GM21423 (cell line): ENCODE measurements around the gene FAM237A.

Experiments used
- ATAC-seq: cut with Tn5 transposase; IDR thresholded peaks from one replicate; pipeline ENCODE4 v1.9.1; 2021; ENCODE audit warnings: mild to moderate bottlenecking, moderate library complexity; ENCODE audit not compliant: unreplicated experiment

FAM237A gene

DNA sequence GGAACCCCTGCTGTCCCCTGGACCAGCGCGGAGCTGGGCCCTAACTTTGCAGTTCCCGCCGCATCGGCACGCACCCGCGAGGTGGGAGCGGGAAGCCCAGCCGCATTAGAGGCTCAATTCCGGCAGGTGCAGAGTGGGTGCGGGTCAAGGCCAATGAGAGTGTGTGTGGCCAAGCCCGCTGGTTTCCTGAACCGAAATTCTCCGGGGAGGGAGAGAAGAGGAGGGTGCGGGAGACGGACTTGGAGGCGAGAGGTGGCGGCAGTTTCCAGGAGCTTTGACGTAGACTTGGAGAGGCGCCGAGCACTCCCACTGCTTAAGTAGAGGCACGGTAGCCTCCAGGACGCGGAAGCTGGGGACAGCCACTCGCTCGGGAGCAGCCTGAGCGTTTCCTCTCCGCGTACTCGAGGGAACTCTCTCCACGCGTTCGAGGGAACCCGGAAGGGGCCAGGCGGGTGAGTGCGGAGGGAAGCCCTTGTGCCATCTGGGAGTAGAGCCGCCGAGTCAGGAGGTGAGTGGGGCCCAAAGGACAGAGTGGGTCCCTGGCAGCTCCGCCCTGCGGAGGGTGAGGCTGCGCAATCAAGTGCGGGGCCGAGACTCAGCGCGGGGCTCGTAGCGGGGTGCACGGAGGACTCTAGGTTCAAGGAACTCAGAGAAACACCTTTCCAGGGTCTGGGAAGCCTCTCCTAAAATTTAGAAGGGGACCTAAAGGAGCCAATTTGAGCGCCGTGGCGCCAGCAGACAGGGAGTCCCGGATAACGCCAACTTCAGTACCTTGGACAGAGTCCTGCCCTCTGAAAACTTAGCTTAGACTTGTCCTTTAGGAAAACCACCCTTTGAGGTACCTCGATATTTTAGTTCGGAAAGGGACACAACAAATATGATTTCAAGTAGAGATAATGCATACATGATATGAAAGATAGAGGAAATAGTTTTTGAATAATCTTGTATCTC, at the start of gene FAM237A:
FAM237A (plus strand) TSS at position 413 of the 951 bp plus-strand sequence. CDS start 1,750 bp downstream, outside the sequence.
- no peak for ATAC-seq

GRCh38 chr2:206597717-206598218, 44.5 kb upstream of the FAM237A start:
- no peak for ATAC-seq

- ATAC-seq, result no peak
Observed at GRCh38 chr2:206603243-206603642, 39.0 kb upstream of the FAM237A start.

GRCh38 chr2:206610451-206610850, 31.8 kb upstream of the FAM237A start:
- ATAC-seq, result no peak

DNA sequence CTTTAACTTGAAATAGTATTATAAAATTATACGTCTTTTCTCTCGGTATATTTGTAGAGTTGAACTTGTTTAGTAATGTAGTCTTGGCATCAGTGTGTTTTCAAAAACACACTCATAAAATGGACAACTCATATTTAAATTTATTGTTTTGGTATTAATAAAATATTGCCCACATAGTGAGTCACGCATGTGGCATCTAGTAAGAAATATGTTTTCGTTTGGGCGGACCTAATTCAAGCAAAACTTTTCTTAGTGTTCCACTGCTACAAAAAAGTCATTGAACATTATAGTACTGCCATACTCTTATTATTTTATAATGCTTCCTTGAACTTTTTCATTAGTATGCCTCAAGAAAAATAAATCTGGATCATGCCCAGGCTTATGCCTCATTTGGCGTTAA, 31.1 kb upstream of the FAM237A start:
- no peak for ATAC-seq

GRCh38 chr2:206611736-206612135, 30.6 kb upstream of the FAM237A start:
- ATAC-seq, result no peak

DNA sequence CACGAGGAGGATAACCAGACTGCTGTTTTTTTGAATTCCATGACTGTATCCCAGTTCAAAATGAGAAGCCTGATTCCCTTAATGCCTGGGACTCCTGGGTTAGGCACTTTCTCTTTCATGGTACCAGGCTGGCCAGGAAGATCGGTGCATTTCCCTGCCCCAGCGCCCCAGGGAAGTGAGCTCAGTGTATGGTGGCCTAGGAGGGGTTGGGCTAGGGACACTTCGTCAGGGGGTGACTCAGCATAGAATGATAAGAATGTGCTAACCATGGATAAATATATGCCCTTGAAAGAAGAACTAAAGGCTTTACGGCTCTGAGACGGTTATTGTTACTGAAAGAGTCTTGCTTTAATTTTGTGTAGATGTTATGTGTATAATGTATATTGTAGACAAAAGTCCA, 27.5 kb upstream of the FAM237A start:
- ATAC-seq, result no peak

- ATAC-seq, result no peak
Observed at GRCh38 chr2:206615417-206616089, 26.7 kb upstream of the FAM237A start.

DNA sequence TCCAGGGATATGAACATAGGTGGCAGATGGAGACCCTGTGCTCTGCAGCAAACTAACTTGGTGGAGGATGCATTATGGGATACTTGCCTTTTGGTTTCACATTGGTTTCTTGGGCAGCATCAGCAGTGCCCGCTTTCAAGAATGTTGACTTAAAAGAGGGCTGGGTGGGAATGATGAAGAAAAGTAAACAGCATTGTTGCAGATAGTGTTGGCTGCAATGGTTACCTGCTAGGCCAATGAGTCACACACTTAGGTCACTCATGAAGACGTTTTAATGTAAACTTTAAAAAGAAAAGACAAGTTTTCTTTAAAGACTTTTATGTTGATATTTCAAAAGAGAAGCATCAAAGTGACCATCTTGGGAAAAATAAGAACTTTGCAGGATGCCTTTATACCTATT, 26.1 kb upstream of the FAM237A start:
- no peak for ATAC-seq

- no peak for ATAC-seq
Observed at GRCh38 chr2:206619011-206619410, 23.3 kb upstream of the FAM237A start.

GRCh38 chr2:206626108-206626507, 16.2 kb upstream of the FAM237A start:
- no peak for ATAC-seq

- ATAC-seq, result no peak
Observed at GRCh38 chr2:206627632-206628031, 14.7 kb upstream of the FAM237A start.

DNA sequence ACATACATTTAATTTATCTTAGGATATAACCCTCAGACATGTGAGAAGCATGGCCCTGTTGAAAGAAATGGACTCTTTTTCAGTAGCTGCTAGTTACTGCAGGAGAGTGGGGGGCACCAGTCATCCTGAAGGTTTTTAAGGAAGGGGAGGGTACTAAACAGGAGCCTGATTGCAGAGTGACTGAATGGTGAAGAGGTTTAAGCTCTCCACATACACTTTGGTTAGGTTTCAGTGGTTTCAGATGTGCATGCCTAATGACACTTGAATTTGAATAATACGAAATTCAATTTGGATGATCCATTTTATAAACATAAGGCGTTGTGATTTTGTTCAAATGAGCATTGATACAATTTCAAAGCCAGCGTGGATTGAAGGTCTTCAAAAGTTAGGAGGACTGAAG, 10.9 kb upstream of the FAM237A start:
- no peak for ATAC-seq

- ATAC-seq, result no peak
Observed at GRCh38 chr2:206635015-206635414, 7.3 kb upstream of the FAM237A start.

- no peak for ATAC-seq
Observed at GRCh38 chr2:206639636-206640035, 2.7 kb upstream of the FAM237A start.

DNA sequence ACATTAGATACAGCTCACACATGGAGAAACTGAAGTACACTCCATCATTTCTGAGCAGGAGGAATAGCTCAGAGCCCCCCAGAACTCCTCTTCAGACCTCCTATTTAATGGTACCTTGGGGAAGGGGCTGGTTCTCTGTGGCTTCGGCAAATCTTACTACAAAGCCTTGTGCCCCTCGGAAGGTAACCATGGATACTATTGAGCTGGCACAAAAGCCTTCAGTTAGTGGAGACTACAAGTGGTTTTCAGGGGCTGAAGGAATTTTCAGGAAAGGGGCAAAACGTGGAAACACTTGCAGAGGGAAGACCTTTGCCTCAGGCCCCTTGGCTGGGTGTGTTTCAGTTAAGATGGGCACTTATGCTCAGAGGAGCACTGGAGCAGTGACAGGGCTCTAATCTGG, 1.1 kb upstream of the FAM237A start:
- ATAC-seq, result no peak

DNA sequence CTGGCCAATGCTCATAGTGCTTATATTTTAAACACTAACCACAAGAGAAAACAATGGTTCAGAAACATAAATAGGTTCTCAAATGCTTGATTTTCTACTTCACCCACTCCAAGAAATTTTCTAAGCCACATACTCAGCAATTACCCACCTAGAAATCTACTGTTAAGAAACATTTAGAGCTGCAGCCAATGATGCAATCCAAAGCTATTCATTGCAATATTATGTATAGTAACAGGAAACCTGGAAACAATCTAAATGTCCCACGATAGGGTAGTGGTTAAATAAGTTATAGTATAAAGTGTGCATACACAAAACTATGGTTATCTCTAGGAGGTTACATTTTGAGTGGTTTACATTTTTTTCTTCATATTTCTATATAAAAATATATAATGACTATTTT, 5.7 kb downstream of the FAM237A start:
- ATAC-seq, result no peak

- no peak for ATAC-seq
Observed at GRCh38 chr2:206657087-206657486, 14.8 kb downstream of the FAM237A start.

- ATAC-seq, result no peak
Observed at GRCh38 chr2:206665251-206665650, 23.0 kb downstream of the FAM237A start.

- ATAC-seq, result no peak
Observed at GRCh38 chr2:206670531-206671319, 28.4 kb downstream of the FAM237A start.

DNA sequence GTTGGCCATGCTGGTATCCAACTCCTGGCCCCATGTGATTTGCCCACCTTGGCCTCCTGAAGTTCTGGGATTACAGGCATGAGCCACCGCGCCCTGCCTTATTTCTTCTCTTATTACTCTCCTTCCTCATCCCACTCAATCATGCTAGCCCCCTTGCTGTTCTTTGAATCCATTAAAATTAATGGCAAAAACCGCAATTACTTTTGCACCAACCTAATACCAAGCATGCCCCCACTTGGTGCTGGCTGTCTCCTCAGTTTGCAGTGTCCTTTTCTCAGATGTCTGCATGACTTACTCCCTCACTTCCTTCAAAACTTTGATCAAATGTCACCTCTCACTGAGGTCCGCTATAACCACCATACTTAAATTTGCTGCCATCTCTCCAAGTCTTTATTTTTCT, 41.3 kb downstream of the FAM237A start:
- ATAC-seq, result no peak
